Measurements from ENCODE around the gene ATR. TPM values are rescaled to one million over a fixed set of nuclear protein-coding genes. Genes with fewer than 3 reads are reported as not detected.

The ATR gene
- polyA plus RNA-seq, 1 experiment = 17.9 TPM

- no peak overlapping the region for H3K4me3 ChIP-seq (ENCODE audit: low read depth, low read length)
- CTCF ChIA-PET = no interaction called here
Measured at GRCh38 chr3:142530296-142530695, 48.2 kb downstream of the ATR start.

DNA sequence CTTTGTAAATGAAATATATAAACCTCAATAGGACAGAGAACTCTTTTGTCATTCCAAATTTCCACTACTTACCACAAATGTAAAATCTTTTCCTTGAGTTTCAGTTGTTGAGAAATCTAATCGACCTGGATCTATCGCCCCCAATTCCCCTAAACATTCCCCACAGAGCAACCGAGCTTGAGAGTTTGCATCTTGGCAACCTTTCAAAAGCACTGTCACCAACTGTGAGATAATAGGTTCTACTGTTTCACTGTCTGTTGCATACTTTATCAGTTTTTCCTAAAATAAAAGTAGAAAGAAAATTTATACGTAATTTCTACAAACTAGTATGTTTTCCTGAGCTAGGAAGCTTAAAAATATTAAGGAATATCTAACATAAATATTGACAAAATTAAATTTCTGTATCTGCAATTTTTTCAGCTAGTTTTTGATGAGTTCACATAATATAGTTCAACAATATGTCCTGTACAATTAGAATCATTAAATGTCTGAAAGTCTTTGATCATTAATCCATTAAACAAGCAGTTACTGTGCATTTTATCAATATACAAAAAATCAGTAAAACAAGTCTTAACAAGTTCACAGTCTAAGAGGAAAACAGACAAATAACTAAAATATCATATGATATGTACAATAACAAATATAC lies 54.5 kb downstream of the ATR start:
- DNase-seq (ENCODE audit: low read depth, low spot score) = no peak
- H3K4me3 ChIP-seq (ENCODE audit: low read depth, low read length) = no peak overlapping the region
- no peak overlapping the region for H3K27ac ChIP-seq (ENCODE audit: low read depth, low read length)
- ChIA-PET POLR2A (no interaction called here), CTCF (no interaction called here)
- no peaks in the 10 kb centered on the region for H3K9me3 ChIP-seq (ENCODE audit: control insufficient read depth, insufficient read depth, low read length)
- TF ChIP-seq, protein P1, sequence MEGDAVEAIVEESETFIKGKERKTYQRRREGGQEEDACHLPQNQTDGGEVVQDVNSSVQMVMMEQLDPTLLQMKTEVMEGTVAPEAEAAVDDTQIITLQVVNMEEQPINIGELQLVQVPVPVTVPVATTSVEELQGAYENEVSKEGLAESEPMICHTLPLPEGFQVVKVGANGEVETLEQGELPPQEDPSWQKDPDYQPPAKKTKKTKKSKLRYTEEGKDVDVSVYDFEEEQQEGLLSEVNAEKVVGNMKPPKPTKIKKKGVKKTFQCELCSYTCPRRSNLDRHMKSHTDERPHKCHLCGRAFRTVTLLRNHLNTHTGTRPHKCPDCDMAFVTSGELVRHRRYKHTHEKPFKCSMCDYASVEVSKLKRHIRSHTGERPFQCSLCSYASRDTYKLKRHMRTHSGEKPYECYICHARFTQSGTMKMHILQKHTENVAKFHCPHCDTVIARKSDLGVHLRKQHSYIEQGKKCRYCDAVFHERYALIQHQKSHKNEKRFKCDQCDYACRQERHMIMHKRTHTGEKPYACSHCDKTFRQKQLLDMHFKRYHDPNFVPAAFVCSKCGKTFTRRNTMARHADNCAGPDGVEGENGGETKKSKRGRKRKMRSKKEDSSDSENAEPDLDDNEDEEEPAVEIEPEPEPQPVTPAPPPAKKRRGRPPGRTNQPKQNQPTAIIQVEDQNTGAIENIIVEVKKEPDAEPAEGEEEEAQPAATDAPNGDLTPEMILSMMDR (IDR thresholded peaks at IDR 0.05; ENCODE audit: low read depth, low read length) = no peak
- no peaks in the 10 kb centered on the region for H3K27me3 ChIP-seq (ENCODE audit: control insufficient read depth, insufficient read depth, low read length)

More at GRCh38 chr3:142530296-142530695, 48.2 kb downstream of the ATR start:
- Histone ChIP-seq H3K9me3 (ENCODE audit: control insufficient read depth, insufficient read depth, low read length) (no peaks in the 10 kb centered on the region), H3K27ac (ENCODE audit: low read depth, low read length) (no peak overlapping the region), H3K27me3 (ENCODE audit: control insufficient read depth, insufficient read depth, low read length) (no peaks in the 10 kb centered on the region)
- POLR2A ChIA-PET = no interaction called here
- TF ChIP-seq, protein P1 (IDR thresholded peaks at IDR 0.05; ENCODE audit: low read depth, low read length) = no peak
- no peak for DNase-seq (ENCODE audit: low read depth, low spot score)

DNA sequence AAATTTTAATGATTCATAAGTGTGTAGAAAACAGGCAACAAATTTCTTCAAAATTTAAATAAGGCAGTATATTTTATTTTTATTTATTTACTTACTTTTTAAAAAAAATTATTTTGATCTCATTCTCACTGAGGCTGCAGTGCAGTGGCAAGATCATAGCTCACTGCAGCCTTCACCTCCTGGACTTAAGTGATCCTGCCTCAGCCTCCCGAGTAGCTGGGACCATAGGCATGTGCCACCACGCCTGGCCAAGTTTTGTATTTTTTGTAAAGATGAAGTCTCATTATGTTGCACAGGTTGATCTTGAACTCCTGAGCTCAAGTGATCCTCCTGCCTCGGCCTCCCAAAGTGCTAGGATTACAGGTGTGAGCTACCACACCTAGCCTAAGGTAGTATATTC lies 69.5 kb downstream of the ATR start:
- ChIA-PET POLR2A (no interaction called here), CTCF (interaction anchor here (0.7 kb wide), 1 partner anchor 142 kb away, joined by 5 read pairs; no protein-coding TSS in a partner anchor)
- no peak overlapping the region for H3K27ac ChIP-seq (ENCODE audit: low read depth, low read length)
- H3K27me3 ChIP-seq (ENCODE audit: control insufficient read depth, insufficient read depth, low read length) = no peaks in the 10 kb centered on the region
- no peak overlapping the region for H3K4me3 ChIP-seq (ENCODE audit: low read depth, low read length)
- no peak for DNase-seq (ENCODE audit: low read depth, low spot score)
- TF ChIP-seq, protein P1 (IDR thresholded peaks at IDR 0.05; ENCODE audit: low read depth, low read length) = no peak
- no peaks in the 10 kb centered on the region for H3K9me3 ChIP-seq (ENCODE audit: control insufficient read depth, insufficient read depth, low read length)

- Histone ChIP-seq H3K4me3 (ENCODE audit: low read depth, low read length) (no peak overlapping the region), H3K9me3 (ENCODE audit: control insufficient read depth, insufficient read depth, low read length) (no peaks in the 10 kb centered on the region), H3K27me3 (ENCODE audit: control insufficient read depth, insufficient read depth, low read length) (no peaks in the 10 kb centered on the region), H3K27ac (ENCODE audit: low read depth, low read length) (no peak overlapping the region)
- TF ChIP-seq, protein P1 (IDR thresholded peaks at IDR 0.05; ENCODE audit: low read depth, low read length) = no peak
- ChIA-PET CTCF (no interaction called here), POLR2A (no interaction called here)
- DNase-seq (ENCODE audit: low read depth, low spot score) = no peak
Measured at GRCh38 chr3:142507241-142507640, 71.3 kb downstream of the ATR start.

- TF ChIP-seq, protein P1 (IDR thresholded peaks at IDR 0.05; ENCODE audit: low read depth, low read length) = no peak
- no peaks in the 10 kb centered on the region for H3K27me3 ChIP-seq (ENCODE audit: control insufficient read depth, insufficient read depth, low read length)
- POLR2A ChIA-PET = no interaction called here
- H3K4me3 ChIP-seq (ENCODE audit: low read depth, low read length) = no peak overlapping the region
- CTCF ChIA-PET = no interaction called here
- H3K9me3 ChIP-seq (ENCODE audit: control insufficient read depth, insufficient read depth, low read length) = no peaks in the 10 kb centered on the region
- no peak for DNase-seq (ENCODE audit: low read depth, low spot score)
- no peak overlapping the region for H3K27ac ChIP-seq (ENCODE audit: low read depth, low read length)
Measured at GRCh38 chr3:142502187-142502985, 76.1 kb downstream of the ATR start.
